Activated effector memory CD4-positive, alpha-beta T cell treated with Interleukin-2 at 50 U/mL for 16 hours (primary cell): Measurements from ENCODE around the gene MAN1C1.

Experiments
- DNase-seq: peaks from one replicate; pipeline ENCODE4 v3.0.0-alpha.2; 2020

The MAN1C1 gene

DNA sequence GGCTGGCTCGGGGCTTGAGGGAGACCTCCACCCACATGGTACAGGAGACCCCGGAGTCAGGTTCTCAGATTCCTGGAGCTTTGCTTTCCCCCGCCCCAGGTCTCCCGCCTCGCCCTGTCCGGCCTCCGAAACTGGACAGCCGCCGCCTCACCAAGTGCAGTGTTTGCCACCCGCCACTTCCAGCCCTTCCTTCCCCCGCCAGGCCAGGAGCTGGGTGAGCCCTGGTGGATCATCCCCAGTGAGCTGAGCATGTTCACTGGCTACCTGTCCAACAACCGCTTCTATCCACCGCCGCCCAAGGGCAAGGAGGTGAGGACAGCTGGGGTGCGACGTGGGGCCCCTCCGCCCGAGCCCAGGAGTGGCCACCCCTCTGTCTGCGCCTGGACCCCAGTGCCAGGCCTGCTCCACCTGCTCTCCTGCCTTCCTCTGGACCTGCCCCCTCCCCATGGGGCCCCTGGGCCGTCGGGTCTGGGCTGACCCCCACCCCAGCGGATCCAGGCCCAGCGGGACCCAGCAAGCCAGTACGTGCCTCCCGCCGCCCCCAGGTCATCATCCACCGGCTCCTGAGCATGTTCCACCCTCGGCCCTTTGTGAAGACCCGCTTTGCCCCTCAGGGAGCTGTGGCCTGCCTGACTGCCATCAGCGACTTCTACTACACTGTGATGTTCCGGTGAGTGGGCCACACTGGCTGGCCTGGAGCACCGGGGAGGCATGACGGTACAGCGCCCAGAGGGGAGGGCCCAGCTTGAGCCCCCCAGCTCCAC is 192.1 kb downstream of the MAN1C1 start:
- no peak for DNase-seq

DNA sequence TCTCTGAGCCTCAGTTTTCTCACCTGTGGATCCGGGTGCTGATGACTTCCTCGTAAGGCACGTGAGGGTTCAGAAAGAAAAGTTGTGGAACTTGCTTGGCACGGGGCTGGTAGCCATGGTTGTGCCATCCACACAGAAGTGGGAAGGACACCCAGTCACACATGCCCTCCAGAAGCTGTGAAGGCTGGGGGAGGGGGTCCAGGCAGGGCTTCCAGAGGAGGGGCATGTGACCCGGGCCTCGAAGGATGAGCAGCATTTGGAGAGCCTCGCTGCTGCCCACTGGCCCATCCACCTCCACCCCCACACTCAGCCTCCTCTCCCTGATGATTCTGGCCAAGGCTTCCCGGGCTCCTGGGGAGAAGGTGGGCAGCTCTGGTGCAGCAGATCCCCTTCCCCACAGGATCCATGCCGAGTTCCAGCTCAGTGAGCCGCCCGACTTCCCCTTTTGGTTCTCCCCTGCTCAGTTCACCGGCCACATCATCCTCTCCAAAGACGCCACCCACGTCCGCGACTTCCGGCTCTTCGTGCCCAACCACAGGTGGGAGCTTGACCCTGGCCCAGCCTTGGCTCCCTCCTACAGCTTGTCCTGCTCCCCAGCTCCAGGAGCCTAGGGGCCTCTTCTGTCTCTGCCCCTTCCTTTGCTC is 192.8 kb downstream of the MAN1C1 start:
- DNase-seq = no peak

DNA sequence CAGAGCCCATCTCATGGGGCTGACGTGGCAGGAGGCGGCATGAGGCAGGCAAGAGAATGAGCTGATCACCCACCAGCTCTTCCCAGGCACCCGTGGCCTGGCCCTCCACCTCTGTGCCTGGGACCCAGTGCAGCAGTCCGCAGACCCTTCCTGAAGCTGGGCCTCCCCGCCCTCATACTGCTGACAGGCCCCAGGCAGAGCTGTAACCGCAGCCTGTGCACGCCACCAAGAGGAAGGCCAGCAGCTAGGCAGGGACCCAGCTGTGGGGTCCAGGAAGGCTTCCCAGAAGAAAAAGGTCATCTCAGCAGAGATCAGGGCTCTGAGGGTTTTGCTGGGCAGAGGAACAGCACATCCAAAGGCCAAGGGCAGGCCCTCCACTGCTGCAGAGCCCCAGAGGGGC is 193.3 kb downstream of the MAN1C1 start:
- no peak for DNase-seq

DNA sequence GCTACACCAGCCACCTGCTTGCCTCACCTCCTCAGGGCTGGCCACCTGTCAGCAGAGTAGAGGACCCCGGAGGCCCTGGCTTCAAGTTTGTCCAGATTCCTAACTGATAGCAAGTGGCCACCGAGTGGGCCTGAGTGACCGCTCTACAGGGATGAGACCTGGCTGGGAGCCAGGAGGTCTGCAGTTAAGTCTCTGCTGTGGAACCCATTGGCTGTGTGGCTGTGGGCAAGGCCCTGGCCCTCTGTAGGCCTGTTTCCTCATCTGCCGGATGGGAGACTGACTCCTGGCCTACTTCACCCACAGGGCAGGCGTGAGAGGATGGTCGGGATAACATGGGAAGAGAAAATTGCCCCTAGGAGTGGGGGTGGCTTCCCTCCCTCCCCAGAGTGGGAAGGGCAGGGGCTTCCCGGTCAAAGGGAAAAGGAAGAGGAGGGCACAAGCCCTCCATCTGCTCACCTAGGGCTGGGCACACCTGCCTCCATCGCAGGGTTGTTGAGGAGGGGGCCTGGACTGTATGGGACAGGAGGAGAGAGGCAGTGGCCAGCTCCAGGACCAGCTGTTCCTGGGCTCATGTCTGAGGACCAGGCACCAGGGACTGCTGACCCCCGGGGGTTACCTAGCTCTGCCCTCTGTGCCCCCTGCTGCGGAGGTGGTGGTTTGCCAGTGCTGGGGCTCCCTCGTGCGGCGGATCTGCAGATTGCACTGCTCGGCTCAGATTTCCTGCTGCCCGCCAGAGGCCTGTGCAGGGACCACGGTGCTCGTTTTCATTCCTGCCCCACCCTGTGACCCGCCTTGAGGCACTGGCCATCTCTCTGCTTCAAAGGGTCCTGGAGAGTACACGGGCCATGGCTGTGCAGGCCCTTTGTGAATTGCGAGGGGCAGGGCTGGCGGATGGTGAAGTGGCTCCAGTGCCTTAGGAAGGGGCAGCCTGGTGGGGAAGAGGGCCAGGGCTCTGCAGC is 194.0 kb downstream of the MAN1C1 start:
- peak; percentile 68 for DNase-seq

DNA sequence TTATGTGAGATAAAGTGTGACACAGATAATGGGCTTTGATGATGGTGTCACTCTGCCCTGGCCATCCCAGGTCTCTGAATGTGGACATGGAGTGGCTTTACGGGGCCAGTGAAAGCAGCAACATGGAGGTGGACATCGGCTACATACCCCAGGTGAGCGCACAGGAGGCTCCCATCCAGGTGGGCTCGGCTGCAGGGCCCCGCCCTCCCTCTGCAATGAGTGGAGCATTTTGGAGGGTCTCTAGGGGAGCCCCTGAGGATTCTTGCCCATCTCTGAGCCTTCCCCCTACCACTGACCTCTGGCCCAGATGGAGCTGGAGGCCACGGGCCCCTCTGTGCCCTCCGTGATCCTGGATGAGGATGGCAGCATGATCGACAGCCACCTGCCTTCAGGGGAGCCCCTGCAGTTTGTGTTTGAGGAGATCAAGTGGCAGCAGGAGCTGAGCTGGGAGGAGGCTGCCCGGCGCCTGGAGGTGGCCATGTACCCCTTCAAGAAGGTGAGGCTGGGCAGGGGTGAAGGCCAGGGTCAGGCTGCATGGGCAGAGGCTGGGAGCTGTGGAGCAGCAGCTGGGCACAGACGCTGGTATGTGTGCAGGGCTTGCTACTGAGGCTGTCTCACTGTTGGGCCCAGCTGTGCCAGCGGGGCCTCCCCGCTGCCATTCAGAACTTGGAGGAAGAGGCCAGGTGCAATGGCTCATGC is 194.9 kb downstream of the MAN1C1 start:
- DNase-seq = no peak

DNA sequence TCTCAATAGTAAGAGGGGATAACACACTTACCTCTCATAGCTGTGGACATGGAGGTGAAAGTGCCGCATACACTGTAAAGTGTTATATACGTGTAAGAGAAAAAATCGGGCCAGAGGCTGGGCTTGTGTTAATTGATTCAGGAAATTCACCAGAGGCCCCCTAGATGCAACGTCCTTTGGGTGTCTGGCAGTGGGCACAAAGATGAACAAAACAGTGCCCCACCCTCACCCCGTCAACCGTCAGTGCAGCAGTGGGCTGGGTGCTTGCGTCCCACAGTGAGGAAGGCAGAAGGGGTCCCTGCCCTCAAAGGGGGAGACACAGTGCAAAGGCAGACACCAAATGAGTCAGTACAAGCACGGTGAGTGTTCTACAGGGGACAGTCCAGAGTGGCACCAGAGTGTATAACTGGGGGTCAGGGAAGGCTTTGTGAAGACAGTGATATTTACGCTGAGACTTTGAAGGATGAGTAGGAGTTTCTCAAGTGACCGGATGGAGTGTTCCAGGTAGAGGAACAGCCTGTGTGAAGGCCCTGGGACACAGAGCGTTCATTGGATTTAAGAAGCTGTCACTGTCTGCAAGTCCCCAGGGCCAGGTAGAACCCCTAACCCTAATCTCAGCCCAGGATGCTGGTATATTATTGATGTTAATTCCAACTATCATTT is 196.6 kb downstream of the MAN1C1 start:
- no peak for DNase-seq

DNA sequence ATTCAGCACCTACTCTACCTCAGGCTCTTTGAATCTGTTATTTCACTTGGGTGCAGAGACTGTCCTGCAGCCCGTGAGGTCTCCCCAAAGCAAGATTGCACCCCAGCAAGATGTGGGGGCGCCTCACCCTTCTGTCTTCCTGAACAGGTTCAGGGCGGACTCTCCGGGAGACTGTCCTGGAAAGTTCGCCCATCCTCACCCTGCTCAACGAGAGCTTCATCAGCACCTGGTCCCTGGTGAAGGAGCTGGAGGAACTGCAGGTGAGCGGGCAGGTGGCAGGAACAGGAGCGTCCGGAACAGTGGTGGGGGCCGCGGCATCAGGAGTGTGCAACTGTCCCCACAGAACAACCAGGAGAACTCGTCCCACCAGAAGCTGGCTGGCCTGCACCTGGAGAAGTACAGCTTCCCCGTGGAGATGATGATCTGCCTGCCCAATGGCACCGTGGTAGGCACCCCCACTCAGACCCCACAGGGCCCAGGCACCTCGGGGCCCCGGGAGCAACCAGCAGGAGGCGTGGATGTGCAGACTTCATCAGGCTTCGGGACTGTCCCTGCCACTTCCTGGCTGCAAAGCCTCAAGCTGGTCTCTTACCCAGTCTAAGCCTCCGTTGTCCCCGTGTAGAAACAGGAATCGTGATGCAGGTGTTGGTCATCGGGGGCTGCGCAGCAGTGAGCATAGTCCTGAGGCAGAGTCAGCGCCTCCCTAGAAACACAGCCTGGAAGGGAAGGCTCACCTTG is 197.3 kb downstream of the MAN1C1 start:
- DNase-seq = no peak

DNA sequence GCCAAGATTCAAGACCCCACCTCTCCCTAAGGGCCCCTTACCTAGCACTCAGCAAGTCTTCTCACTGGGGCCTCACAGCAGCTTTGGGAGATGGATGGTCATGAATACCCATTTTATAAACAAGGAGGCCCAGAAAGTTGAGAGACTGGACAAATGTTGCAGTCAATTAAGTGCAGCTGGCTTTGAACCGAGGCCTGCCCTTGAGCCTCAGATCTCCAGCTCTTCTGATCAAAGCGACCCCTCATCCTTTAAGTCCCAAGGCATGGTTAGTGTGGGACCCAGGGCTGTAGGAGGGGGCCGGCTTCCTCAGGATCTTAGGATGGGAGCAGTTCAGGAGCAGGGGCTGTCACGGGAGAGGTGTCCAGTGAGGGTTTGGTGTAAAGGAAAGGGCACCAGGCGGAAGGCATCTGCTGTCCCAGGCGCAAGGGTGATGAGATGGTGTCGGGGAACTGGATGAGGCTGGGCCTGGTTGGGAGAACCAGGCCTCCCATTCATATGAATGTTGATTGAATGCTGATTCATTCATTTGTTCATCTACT is 198.0 kb downstream of the MAN1C1 start:
- DNase-seq = no peak

DNA sequence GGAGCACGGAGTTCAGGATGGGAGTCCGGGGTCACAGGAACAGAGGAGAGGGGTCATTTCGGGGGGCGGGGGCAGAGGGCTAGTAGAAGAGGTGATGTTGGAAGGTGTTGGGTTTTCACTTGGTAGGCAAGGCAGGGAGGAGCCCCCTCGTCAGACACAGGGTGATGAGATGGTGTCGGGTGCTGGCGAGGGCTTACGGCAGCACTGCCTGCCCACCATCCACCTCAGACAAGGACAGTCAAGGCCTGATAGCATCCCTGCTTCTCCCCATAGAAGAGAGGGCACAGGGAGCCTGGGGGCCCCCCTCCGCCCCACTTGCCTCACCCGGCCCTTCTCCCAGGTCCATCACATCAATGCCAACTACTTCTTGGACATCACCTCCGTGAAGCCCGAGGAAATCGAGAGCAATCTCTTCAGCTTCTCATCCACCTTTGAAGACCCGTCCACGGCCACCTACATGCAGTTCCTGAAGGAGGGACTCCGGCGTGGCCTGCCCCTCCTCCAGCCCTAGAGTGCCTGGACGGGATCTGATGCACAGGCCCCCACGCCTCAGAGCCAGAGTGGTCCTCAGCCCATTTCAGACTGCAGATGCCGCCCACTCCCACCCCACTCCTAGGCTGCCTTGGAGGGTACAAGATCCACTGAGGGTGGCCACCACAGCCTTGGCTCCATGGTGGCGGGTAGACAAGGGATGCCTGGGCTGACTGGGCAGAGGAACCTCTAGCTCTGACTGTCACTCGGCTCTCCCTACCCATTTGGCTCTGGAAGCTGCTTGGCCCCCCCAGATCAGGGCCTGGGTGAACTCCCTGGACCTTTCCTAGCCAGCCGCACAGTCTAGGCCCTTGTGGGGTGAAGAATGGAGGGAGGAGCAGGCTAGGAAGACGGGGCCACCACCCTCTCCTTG is 198.9 kb downstream of the MAN1C1 start:
- DNase-seq = no peak

DNA sequence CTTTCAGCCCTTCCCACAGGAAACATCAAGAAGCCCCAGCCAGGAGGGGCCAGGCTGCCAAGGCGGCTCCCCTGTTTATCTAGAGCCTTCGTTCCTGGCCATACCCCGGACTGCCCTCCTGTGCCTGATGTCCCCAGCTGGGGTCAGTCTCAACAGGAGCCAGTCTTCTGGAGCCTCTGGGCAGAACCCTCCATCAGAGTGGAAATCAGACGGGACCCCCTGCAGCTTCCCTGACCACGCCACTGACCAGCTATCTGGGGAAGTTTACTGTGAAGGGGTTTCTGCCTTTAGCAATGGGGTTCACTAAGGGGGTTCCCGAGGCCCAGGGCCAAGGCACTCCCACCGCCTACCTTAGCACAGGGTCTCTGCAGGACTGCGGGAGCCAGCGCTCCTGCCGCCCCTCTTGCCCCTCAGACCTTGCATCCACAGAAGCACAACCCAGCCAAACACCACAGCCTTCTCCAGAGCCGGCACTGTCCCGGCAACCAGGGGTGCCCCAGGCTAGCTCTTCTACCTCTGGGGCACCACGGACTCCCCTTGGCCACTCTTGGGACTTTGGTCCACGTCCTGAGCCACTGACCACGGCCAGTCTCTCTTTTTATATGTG is 199.6 kb downstream of the MAN1C1 start:
- DNase-seq = no peak

DNA sequence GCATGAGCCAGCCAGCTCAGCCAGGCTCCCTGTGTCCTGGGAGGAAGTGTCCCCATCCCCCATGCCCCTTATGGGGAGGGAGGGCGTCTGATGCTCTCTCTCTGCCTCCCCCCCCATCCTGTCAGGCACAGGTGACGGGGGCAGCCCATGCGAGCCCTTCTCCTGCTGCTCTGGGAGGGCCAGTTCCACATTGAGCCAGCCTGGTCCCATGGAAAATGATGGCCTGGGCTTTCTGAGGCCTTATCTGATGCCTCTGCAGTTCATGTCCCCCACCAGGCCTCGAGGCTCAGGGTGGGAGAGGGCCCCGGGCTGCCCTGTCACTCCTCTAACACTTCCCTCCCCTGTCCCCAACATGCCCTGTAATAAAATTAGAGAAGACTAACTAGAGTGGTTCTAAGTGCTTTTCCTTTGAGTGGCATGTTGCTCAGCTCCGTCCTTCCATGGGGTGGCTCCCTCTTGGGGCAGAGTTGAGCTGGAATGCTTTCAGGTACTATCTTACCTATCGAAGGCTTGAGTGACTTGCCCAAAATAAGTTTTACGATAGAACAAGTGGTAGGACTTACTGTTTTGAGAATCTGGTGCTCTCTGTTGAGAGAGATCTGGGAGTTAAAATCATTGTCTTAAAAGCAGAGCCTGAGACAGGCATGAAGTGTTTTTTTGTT is 201.4 kb downstream of the MAN1C1 start:
- no peak for DNase-seq

DNA sequence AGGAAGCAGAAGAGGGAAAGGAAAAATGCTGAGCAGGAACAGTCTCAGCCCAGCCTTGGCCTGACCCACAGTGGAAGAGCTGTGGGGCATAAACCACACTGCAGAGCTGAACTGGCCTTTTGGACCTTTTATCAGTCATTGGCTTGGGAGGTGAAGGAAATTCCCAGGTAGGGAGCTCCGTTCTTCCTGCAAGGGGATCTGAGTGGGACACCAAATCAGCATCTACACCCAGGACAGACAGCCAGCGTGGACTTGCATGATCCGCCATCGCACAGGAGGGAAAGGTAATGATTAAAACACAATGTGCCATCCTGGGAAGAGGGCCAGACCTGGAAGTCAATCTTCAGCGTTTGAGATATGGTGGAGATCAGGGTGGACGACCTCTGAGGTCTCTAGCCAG is 202.0 kb downstream of the MAN1C1 start:
- DNase-seq = no peak

DNA sequence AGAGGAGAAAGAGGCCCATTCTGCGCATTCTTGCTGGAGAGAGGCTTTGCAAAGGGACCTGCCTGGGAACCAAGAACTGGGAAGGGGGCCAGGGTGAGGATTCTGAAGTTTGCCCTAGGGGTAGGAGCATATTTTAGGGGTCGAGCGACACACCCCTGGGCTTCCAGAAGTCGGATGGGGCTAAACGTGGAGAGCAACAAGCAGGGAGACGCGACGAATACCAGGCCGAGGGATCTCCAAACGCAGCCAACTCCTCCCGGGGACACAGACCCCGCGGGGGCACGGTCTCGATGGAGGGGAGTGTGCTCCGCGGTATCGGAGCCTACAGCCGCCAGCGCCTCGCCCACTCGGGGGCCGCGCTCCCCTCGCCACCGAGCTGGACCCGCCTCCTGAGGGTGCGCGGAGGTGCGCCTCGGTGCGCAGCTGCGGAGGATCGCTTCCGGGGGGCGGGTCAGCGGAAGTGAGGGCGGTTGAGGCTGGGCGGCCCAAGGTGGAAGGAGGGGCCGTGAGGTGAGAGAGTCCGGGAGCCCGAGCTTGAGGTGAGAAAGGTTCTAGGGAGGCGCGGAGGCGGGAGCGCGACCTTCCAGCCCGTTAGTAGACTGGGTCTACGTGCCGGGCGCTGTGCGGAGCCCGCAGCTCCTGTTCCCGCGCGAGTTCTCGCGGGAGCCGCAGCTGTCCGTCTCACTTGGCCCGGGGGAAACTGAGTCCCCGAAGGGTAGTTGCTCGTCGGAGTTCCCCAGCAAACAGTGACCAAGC is 203.1 kb downstream of the MAN1C1 start, which contains the start of gene MTFR1L:
MTFR1L (plus strand) TSS at position 464 of the 756 bp plus-strand sequence. CDS start 3,151 bp downstream, outside the sequence.
- DNase-seq = peak; percentile 92

DNA sequence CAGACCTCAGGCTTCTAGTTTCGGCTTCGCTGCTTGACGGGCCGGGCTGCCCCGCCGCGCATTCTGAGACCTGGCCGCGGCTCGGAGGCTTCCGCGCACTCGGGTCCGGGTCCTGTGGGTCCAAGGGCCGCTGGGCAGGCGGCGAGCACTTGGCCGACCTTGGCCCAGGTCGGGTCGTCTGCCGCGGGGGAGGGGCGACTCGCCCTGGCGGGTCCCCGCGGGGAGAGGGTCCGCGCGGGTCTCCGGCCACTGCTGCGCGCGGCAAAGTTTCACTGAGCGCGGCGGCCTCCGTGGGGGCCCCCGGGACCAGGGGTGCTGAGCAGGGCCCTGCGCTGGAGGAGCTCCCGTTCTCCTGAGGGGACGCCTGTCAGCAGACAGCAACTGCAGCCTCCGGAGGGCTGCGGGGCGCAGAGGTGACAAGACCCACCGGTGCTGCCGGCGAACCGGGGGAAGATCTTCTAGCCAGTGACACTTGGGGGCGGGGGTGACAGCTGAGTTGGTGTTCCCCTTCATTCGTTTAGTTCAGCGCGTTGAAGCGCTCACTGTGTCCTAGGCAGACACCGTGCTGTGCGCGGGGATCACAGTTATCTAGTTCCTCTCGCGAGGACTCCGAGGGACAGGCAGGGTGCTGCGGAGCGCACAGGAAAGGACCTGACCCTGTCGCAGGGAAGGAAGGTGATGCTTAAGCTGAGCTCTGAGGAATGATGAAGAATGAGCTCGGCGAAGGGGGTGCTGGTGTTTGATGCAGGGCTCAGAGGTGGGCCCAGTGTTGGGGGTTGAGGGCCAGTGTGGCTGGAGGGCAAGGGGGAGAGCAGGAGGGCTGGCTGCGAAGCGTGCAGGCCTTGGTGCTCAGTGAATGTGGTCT is 203.9 kb downstream of the MAN1C1 start:
- DNase-seq = peak; percentile 65

DNA sequence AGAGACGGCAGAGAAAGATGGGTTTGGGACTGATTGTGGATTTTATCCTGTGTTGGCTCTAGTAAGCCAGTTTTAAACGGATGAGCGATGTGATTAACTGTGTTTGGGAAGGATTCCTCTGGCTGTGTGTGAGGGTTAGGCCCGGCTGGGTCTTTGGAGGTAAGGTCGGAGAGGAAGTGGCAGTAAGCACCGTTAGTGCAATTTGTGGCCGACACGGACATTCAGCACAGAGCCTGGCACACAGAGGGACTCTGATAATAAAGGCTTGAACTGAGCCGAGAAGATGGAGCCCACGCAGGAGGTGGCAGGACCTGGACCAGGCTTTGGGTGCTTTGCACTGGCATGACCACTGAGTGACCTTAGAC is 204.5 kb downstream of the MAN1C1 start:
- no peak for DNase-seq

DNA sequence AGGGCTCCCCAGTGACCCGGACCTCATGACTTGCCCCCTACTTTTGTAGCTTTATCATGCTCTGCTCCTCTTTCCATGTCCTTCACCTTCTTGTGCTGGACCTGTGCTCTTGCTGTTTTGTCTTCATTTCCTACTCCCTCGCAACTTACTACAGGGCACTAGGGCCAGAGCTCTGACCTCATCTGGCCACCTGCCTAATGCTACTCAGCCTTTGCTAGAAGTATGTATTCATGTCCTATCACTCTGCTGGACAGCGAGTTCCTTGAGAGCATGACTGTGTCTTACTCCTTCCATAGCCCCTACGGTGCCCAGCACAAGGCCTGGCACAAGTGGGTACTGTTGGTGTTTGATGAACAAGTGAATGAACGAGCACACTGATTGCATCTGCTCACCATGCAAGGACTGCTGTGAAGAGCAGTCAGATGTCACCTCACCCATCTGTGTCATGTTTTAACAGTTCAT is 205.1 kb downstream of the MAN1C1 start:
- no peak for DNase-seq

DNA sequence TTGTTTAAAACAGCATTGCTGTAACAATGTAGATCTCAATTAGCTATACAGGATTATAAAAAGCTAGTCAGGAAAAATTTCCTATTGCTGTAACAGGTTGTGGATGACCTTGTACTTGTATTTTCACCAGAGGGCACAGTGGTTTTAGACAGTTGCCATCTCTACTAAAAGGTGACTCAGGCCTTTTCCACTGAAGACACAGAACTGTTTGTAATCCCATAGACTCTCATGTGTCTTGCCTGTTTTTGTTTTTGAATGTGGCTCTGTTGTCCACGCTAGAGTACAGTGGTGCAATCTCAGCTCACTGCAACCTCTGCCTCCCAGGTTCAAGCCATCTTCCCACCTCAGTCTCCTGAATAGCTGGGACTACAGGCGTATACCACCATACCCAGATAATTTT is 209.0 kb downstream of the MAN1C1 start:
- DNase-seq = no peak
